Right lobe of liver (tissue), 6 donors: ENCODE data around the gene APOC3. TPM values are rescaled to one million over a fixed set of nuclear protein-coding genes. Genes with fewer than 3 reads are reported as not detected.

Source experiments
- ATAC-seq, 4 donors: fragments of 200-7000 bp; cut with Tn5 transposase; one replicate each; pipeline ENCODE4 v1.9.1; 2020; ENCODE audit warnings: mild to moderate bottlenecking in 4 of 4, moderate library complexity in 4 of 4
- DNase-seq, 3 donors: peaks; one replicate each; pipeline ENCODE4 v3.0.0-alpha.2; 2020
- H3K27ac ChIP-seq, 3 donors: fragments of 200-600 bp; one replicate each; pipeline ENCODE4 v1.8.0; 2022
- H3K27me3 ChIP-seq, 2 donors: fragments of 200-600 bp; one replicate each; pipeline ENCODE4 v1.8.0; 2022
- H3K36me3 ChIP-seq, 4 donors: fragments of 200-600 bp; sonication (generic) in 1 of 4; one replicate each; pipeline versions ENCODE4 v1.5.1 to v1.8.0; 2017 to 2022; ENCODE audit warnings: control low read depth in 1 of 4
- H3K4me1 ChIP-seq, 4 donors: fragments of 200-600 bp; sonication (generic) in 1 of 4; one replicate each; pipeline versions ENCODE4 v1.5.1 to v1.8.0; 2017 to 2022; ENCODE audit warnings: control low read depth in 1 of 4
- H3K4me3 ChIP-seq, 3 donors: fragments of 200-600 bp; one replicate each; pipeline ENCODE4 v1.8.0; 2022
- H3K9me3 ChIP-seq, 4 donors: fragments of 200-600 bp; sonication (generic) in 1 of 4; one replicate each; pipeline versions ENCODE4 v1.5.1 to v1.8.0; 2017 to 2022; ENCODE audit warnings: control low read depth in 1 of 4
- POLR2A ChIP-seq: fragments of 450-650 bp; IDR thresholded peaks from one replicate; pipeline ENCODE4 v1.6.1; 2017; ENCODE audit warnings: antibody characterized with exemption, mild to moderate bottlenecking
- WGBS: methylation state at CpG from one replicate; pipeline ENCODE4 v1.1.6; 2018; ENCODE audit warnings: low coverage, low lambda C conversion rate; ENCODE audit not compliant: insufficient coverage; ENCODE audit errors: missing lambda C conversion rate; 5-methylcytosine and 5-hydroxymethylcytosine counted together
- intact Hi-C, 2 donors: fragments of 100-400 bp; cut with DNase I; formaldehyde crosslinking; loops; one replicate each; pipeline versions ENCODE4 v1.11.2 to v1.14.1; 2022
- total RNA-seq, 6 experiments: library from RNA; depleted of rRNA in 2 of 6; stranded (reverse); fragments of >200 nt in 2 of 6; fragmentation: NEBNext Ultra II Directional in 3 of 6; extraction: Animal tissue kit (Norgen Biotek cat#: 25700) in 3 of 6; gene quantifications; one replicate each; pipeline versions ENCODE4 v1.1.0 to v1.2.4, GENCODE V29; 2016 to 2023
- TF ChIP-seq, protein P1 (sequence below), 4 donors: fragments of 200-600 bp in 3 of 4; fragments of 450-650 bp in 1 of 4; IDR thresholded peaks; one replicate each; pipeline versions ENCODE4 v1.5.1 to v1.8.0; 2016 to 2022; ENCODE audit warnings: antibody characterized with exemption in 4 of 4, mild to moderate bottlenecking in 2 of 4
- donor health status: DM: no; HTN: yes; CAD: no.
- donor health status: DM: no; HTN: no; CAD: no.
- donor health status: DM: no; HTN: no; CAD: no.
- donor health status: DM: no; HTN: yes; CAD: no.
- donor health status: DM: no; HTN: yes; CAD: no.

The APOC3 gene
- total RNA-seq, 6 experiments from 2014 or later = 4,225 to 15,106 (median 9,815) TPM

DNA sequence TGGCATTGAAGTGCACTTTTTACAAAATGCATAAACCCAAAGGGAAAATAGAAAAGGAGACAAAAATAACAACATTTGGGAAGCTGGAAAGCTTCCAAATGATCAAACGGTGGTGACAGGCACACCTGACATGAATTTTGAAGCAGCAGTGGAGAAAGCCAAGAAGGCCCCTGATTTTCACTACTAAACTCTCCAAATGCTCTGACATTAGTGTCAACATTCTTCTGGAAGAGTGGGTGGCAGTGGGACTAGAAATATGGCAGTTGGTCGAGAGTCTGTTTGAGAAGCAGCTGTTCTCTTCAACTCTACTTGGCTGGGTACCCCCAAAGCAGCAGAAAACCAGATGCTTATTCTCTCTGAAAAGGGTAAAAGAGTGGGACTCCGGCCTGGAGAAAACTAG is 25.7 kb upstream of the APOC3 start:
- intact Hi-C loops = no loop called here
- peaks cover 0 to 38% (median 12%) of the 10 kb centered on the region in 4 donors for H3K4me1 ChIP-seq
- 73% methylated on average over 3 of the region's 3 CpGs for WGBS
- no peak for ATAC-seq
- no peak overlapping the region for H3K27ac ChIP-seq
- no peak for DNase-seq
- no peaks in the 10 kb centered on the region for H3K27me3 ChIP-seq
- H3K4me3 ChIP-seq = no peak overlapping the region
- TF ChIP-seq POLR2A = no peak
- TF ChIP-seq, protein P1, sequence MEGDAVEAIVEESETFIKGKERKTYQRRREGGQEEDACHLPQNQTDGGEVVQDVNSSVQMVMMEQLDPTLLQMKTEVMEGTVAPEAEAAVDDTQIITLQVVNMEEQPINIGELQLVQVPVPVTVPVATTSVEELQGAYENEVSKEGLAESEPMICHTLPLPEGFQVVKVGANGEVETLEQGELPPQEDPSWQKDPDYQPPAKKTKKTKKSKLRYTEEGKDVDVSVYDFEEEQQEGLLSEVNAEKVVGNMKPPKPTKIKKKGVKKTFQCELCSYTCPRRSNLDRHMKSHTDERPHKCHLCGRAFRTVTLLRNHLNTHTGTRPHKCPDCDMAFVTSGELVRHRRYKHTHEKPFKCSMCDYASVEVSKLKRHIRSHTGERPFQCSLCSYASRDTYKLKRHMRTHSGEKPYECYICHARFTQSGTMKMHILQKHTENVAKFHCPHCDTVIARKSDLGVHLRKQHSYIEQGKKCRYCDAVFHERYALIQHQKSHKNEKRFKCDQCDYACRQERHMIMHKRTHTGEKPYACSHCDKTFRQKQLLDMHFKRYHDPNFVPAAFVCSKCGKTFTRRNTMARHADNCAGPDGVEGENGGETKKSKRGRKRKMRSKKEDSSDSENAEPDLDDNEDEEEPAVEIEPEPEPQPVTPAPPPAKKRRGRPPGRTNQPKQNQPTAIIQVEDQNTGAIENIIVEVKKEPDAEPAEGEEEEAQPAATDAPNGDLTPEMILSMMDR (IDR thresholded peaks at IDR 0.05) = no peak
- H3K36me3 ChIP-seq = no peaks in the 10 kb centered on the region
- H3K9me3 ChIP-seq = no peaks in the 10 kb centered on the region

DNA sequence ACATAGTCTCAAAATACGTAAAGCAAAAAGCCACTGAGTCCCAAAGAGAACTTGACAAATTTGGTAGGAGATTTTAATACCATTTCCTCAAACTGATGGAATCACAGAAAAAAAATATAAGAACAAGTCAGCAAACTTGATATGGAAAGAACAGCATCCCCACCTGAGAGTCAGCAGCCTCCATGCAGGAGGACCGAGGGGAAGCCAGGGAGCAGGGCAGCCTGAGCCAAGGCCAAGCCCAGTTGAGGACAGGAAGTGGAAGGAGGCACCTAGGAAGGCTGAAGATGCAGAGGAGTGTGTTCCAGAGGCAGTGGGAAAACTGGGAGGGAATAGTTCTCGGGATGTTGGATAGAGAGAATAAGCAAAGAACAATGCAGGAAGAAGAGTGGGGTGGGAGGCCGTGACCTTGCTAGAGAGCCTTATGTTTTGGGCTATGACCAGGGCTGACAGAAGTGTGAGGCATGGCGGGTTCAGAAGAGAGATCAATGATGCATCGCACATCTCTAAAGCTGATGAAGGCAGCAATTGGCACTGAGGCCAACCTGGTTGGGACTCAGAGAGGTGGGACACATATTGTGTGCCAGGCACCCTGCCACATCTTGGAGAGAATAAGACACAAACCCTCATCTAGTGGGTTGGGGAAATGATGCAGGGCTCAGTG is 22.0 kb upstream of the APOC3 start:
- Histone ChIP-seq H3K36me3 (no peaks in the 10 kb centered on the region), H3K4me3 (no peak overlapping the region), H3K27me3 (no peaks in the 10 kb centered on the region), H3K9me3 (no peaks in the 10 kb centered on the region), H3K27ac (peak overlapping the region in 2 of 3 donors; percentile 81 to 83), H3K4me1 (peaks cover 0 to 51% (median 17%) of the 10 kb centered on the region in 4 donors)
- 55% methylated on average over 4 of the region's 6 CpGs for WGBS
- TF ChIP-seq POLR2A = no peak
- TF ChIP-seq, protein P1 (IDR thresholded peaks at IDR 0.05) = no peak
- ATAC-seq (no peak), DNase-seq (no peak)
- intact Hi-C loops = no loop called here

DNA sequence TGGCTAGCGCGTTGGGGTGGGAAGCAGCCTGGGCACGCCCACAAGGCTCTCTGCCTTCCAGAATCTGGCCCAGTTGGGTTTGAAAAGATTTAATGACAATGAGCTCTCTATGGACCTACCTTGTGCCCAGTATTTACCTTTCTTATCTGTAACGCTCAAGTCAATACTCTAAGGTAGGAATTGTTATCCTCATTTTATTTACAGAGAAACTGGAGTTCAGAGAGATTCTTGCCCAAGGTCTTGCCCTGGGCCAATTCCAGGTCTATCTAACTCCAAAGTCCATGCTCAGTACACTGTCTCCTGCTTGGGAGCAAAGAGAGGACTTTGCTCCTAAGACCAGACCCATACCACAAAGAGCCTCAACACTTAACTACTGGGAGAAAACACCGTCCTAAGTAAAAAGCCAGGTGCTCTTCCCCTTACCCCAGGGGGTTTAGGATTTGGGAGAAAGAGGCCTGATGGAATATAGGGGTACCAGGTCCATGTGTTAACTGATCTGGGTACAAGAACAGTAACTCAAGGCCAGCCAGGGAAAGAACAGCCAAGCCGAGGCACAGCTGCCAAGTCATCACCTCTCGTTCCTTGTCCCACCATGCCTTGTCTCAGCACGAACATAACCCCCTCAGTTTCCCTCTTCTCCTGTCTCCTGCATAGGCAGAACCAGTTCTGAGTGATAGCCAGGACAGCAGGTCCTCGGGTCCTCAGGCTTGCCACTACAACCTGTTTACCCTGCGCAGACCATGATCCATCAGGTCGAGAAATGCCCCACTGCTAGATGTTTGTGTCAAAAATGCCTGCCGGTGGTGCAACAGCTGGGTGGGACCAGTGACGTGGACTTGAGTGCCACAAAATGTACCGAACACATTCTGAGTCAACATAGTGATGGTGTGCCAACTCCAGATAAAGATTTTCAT is 21.2 kb upstream of the APOC3 start:
- Histone ChIP-seq H3K27ac (peak overlapping the region in 2 of 3 donors; percentile 81 to 83), H3K36me3 (no peaks in the 10 kb centered on the region), H3K27me3 (no peaks in the 10 kb centered on the region), H3K4me3 (peak overlapping the region in 2 of 3 donors; percentile 26 to 33), H3K4me1 (peaks cover 0 to 59% (median 20%) of the 10 kb centered on the region in 4 donors), H3K9me3 (no peaks in the 10 kb centered on the region)
- intact Hi-C loops = no loop called here
- peak; percentile 83 to 95 (median 91) for DNase-seq
- 16% methylated on average over 12 of the region's 14 CpGs for WGBS
- peak; percentile 80 to 88 (median 82) for ATAC-seq
- TF ChIP-seq, protein P1 (IDR thresholded peaks at IDR 0.05) = no peak

DNA sequence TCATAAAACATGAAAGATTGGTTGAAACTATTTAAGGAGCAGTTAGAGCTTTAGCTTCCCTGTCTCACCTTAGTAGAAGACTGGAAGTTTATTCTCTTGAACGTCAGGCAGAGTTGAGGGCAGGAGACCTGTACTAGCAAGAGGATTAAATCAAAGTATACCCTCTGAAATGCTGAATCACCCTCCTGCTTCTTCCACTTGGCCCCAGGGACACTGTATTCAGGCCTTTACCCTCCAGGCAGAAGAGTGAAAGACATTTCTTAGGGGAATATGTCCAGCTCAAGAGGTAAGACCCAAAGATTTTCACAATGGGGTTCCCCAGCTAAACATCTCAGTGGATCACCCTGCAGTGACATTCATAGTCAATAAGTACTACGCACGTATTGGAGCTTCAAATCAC is 18.5 kb upstream of the APOC3 start:
- no peaks in the 10 kb centered on the region for H3K27me3 ChIP-seq
- peaks cover 0 to 75% (median 23%) of the 10 kb centered on the region in 4 donors for H3K4me1 ChIP-seq
- no peaks in the 10 kb centered on the region for H3K9me3 ChIP-seq
- TF ChIP-seq, protein P1 (IDR thresholded peaks at IDR 0.05) = no peak
- no peak for TF ChIP-seq POLR2A
- peak overlapping the region in 2 of 3 donors; percentile 9 to 21 for H3K27ac ChIP-seq
- 73% methylated on average over 3 of the region's 3 CpGs for WGBS
- no peak for ATAC-seq
- H3K36me3 ChIP-seq = no peaks in the 10 kb centered on the region
- no peak overlapping the region for H3K4me3 ChIP-seq
- DNase-seq = no peak
- intact Hi-C loops = no loop called here
